A549 (cell line): Measurements from ENCODE around the gene ZNF138. TPM values are rescaled to one million over a fixed set of nuclear protein-coding genes. Genes with fewer than 3 reads are reported as not detected.

ENCODE experiments used
- ATAC-seq, 2 experiments: fragments of 200-7000 bp in 1 of 2; fragments of >200 bp in 1 of 2; cut with Nextera tagmentation in 1 of 2; cut with Tn5 transposase in 1 of 2; 3 replicates each; pipeline versions ENCODE4 v1.8.0 to v1.9.1; 2018 to 2020; ENCODE audit warnings: mild to moderate bottlenecking in 1 of 2, moderate library complexity in 1 of 2
- CTCF ChIA-PET: fragments of 300-600 bp; sonication (Branson Sonifier 250); formaldehyde crosslinking; extraction: SDS; loops from one replicate; lab custom pipeline; 2021; ENCODE audit warnings: antibody characterized with exemption, inconsistent platforms; lab: Yijun Ruan, JAX
- POLR2A ChIA-PET: fragments of 350-600 bp; formaldehyde crosslinking; extraction: SDS; loops from one replicate; lab custom pipeline; 2021; ENCODE audit warnings: antibody characterized with exemption, inconsistent platforms; lab: Yijun Ruan, JAX
- DNase-seq, 2 experiments: peaks; one replicate each; pipeline versions ENCODE4 v3.0.0 to v3.0.0-alpha.2; 2011 to 2016; ENCODE audit warnings: low read depth in 1 of 2, low spot score in 1 of 2
- FAIRE-seq: peaks from 2 replicates; lab custom pipeline; 2011; peaks lifted over from hg19 to GRCh38; lab: Jason Lieb, UNC
- H3K27ac ChIP-seq, 2 experiments: fragments of >200 bp; sonication (Bioruptor Twin); formaldehyde crosslinking; 3 replicates each; pipeline ENCODE4 v1.5.1; 2016 to 2017
- H3K4me1 ChIP-seq: fragments of >200 bp; sonication (Bioruptor Twin); formaldehyde crosslinking; 3 replicates; pipeline ENCODE4 v1.6.1; 2016
- H3K4me2 ChIP-seq: fragments of >200 bp; sonication (Bioruptor Twin); formaldehyde crosslinking; 3 replicates; pipeline ENCODE4 v1.6.1; 2016
- H3K4me3 ChIP-seq: fragments of >200 bp; sonication (Bioruptor Twin); formaldehyde crosslinking; 3 replicates; pipeline ENCODE4 v1.5.1; 2016
- H3K9me3 ChIP-seq: fragments of >200 bp; sonication (Bioruptor Twin); formaldehyde crosslinking; 3 replicates; pipeline ENCODE4 v1.6.1; 2016
- BHLHE40 ChIP-seq: IDR thresholded peaks from 2 replicates; pipeline ENCODE4 v1.6.1; 2012; ENCODE audit warnings: low read depth, low read length, inconsistent platforms
- CBX8 ChIP-seq: fragments of 200-600 bp; sonication (generic); IDR thresholded peaks from 2 replicates; pipeline ENCODE4 v1.6.1; 2016
- CEBPB ChIP-seq, 2 experiments: fragments of >200 bp in 1 of 2; sonication (Bioruptor Twin) in 1 of 2; formaldehyde crosslinking in 1 of 2; IDR thresholded peaks; 2 replicates each; pipeline ENCODE4 v1.6.1; 2012 to 2016
- CHD2 ChIP-seq: fragments of 150-350 bp; IDR thresholded peaks from 2 replicates; pipeline ENCODE4 v1.6.1; 2014; ENCODE audit warnings: low read length; ENCODE audit not compliant: partially characterized antibody
- CTCF ChIP-seq: fragments of >200 bp; sonication (Bioruptor Twin); formaldehyde crosslinking; IDR thresholded peaks from 3 replicates; pipeline ENCODE4 v1.5.1; 2016
- EP300 ChIP-seq, 2 experiments: fragments of >200 bp; sonication (Bioruptor Twin); formaldehyde crosslinking; IDR thresholded peaks; 2 replicates in 1 of 2; 3 replicates in 1 of 2; pipeline ENCODE4 v1.6.1; 2016 to 2017
- ESRRA ChIP-seq: fragments of 150-350 bp; IDR thresholded peaks from 2 replicates; pipeline ENCODE4 v1.6.1; 2014; ENCODE audit warnings: mild to moderate bottlenecking, low read length, borderline replicate concordance
- FOSB ChIP-seq: fragments of 250-450 bp; sonication (Bioruptor Pico); IDR thresholded peaks from 2 replicates; pipeline ENCODE4 v1.5.0; 2020; ENCODE audit warnings: mild to moderate bottlenecking, moderate library complexity
- GATA3 ChIP-seq: IDR thresholded peaks from 2 replicates; pipeline ENCODE4 v1.6.1; 2012; ENCODE audit warnings: borderline replicate concordance
- HEYL ChIP-seq: fragments of 250-450 bp; sonication (Bioruptor Pico); IDR thresholded peaks from 2 replicates; pipeline ENCODE4 v1.8.0; 2021; ENCODE audit warnings: mild to moderate bottlenecking, moderate library complexity
- KDM5A ChIP-seq: fragments of 200-600 bp; sonication (generic); IDR thresholded peaks from 2 replicates; pipeline ENCODE4 v1.6.1; 2016; ENCODE audit warnings: antibody characterized with exemption, mild to moderate bottlenecking
- POLR2A ChIP-seq: IDR thresholded peaks from 2 replicates; pipeline ENCODE4 v1.6.1; 2012; ENCODE audit warnings: mild to moderate bottlenecking, low read length
- POLR2AphosphoS2 ChIP-seq: conservative IDR thresholded peaks from 2 replicates; pipeline ENCODE4 v1.6.1; 2012; ENCODE audit warnings: low read length, improper control_type of control experiment, inconsistent platforms
- RCOR1 ChIP-seq: fragments of 150-350 bp; IDR thresholded peaks from 2 replicates; pipeline ENCODE4 v1.6.1; 2014; ENCODE audit warnings: antibody characterized with exemption, low read length, low read depth
- RFX5 ChIP-seq: fragments of 450-650 bp; IDR thresholded peaks from 2 replicates; pipeline ENCODE4 v1.7.1; 2014; ENCODE audit warnings: antibody characterized with exemption, mild to moderate bottlenecking, moderate library complexity
- SREBF2 ChIP-seq: fragments of 450-650 bp; IDR thresholded peaks from 2 replicates; pipeline ENCODE4 v1.6.1; 2014; ENCODE audit warnings: mild to moderate bottlenecking, moderate library complexity
- TFCP2L1 ChIP-seq: fragments of 250-450 bp; sonication (Bioruptor Pico); IDR thresholded peaks from 2 replicates; pipeline ENCODE4 v1.5.0; 2021; ENCODE audit warnings: mild to moderate bottlenecking
- USF2 ChIP-seq: fragments of 450-650 bp; IDR thresholded peaks from 2 replicates; pipeline ENCODE4 v1.6.1; 2014; ENCODE audit warnings: antibody characterized with exemption
- ZNF302 ChIP-seq: fragments of 250-450 bp; sonication (Bioruptor Pico); IDR thresholded peaks from 2 replicates; pipeline ENCODE4 v1.9.0; 2021; ENCODE audit warnings: inconsistent platforms, mild to moderate bottlenecking, moderate library complexity
- ZSCAN20 ChIP-seq: fragments of 250-450 bp; sonication (Bioruptor Pico); IDR thresholded peaks from 2 replicates; pipeline ENCODE4 v1.8.0; 2022; ENCODE audit warnings: mild to moderate bottlenecking, moderate library complexity
- WGBS: methylation state at CpG from one replicate; pipeline ENCODE4 v1.1.6; 2017; ENCODE audit errors: missing lambda C conversion rate; 5-methylcytosine and 5-hydroxymethylcytosine counted together
- polyA plus RNA-seq, 4 experiments: library from polyadenylated mRNA; depleted of rRNA in 3 of 4; stranded (reverse); fragments of >200 nt; fragmentation: RNase III in 1 of 4; extraction: RNeasy Plus Mini Kit Qiagen cat#74134 plus additional on column Dnase treatment in 1 of 4; gene quantifications; 2 replicates in 3 of 4; 3 replicates in 1 of 4; pipeline ENCODE4 v1.2.3, GENCODE V29; 2011 to 2017
- TF ChIP-seq, protein P1 (sequence below): fragments of 250-450 bp; sonication (Bioruptor Pico); IDR thresholded peaks from 2 replicates; pipeline ENCODE4 v1.5.0; 2021; ENCODE audit warnings: mild to moderate bottlenecking, moderate library complexity, borderline replicate concordance
- TF ChIP-seq, protein P2 (sequence below): fragments of 150-350 bp; IDR thresholded peaks from 2 replicates; pipeline ENCODE4 v1.6.1; 2014; ENCODE audit warnings: low read depth, mild to moderate bottlenecking, low read length

The ZNF138 gene
- polyA plus RNA-seq, 2 of the 4 experiments (the other 2 are of a cell fraction): 3.9 to 6.3 TPM

DNA sequence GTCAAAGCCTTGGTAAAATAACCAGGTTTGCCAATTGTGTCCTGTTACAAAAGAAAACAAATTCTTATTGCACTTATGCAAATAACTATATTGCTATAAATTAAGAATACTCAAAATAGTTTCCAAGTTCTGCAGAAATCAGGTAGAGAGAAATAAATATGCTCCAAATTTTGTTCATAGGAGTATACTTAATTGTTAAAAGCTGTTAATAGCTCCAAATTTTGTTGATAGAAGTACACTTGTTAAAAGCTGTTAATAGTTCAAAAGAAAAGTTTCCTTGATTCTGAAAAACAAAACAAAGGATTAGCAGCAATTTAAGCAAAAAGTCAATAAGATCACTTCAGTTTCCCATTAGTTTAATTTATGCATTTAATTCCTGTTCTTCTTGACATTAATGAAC, 46.4 kb upstream of the ZNF138 start:
- no peak for DNase-seq
- CTCF ChIA-PET: no interaction called here
- TF ChIP-seq HEYL (CRISPR knock-in tag): no peak
- TF ChIP-seq, protein P1, sequence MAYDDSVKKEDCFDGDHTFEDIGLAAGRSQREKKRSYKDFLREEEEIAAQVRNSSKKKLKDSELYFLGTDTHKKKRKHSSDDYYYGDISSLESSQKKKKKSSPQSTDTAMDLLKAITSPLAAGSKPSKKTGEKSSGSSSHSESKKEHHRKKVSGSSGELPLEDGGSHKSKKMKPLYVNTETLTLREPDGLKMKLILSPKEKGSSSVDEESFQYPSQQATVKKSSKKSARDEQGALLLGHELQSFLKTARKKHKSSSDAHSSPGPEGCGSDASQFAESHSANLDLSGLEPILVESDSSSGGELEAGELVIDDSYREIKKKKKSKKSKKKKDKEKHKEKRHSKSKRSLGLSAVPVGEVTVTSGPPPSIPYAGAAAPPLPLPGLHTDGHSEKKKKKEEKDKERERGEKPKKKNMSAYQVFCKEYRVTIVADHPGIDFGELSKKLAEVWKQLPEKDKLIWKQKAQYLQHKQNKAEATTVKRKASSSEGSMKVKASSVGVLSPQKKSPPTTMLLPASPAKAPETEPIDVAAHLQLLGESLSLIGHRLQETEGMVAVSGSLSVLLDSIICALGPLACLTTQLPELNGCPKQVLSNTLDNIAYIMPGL: no peak
- no peak for TF ChIP-seq RFX5
- no peak for TF ChIP-seq EP300 (IDR thresholded peaks at IDR 0.05)
- TF ChIP-seq, all 56 proteins: peak for 0
- Histone ChIP-seq H3K27ac (no peak overlapping the region), H3K4me2 (no peak overlapping the region), H3K9me3 (peaks cover 7% of the 10 kb centered on the region; the same call in 2 of the 3 replicates), H3K4me1 (no peaks in the 10 kb centered on the region), H3K4me3 (no peak overlapping the region)
- FAIRE-seq (no peak), ATAC-seq (no peak)
- POLR2A ChIA-PET: no interaction called here

GRCh38 chr7:64753032-64753431, 41.2 kb upstream of the ZNF138 start:
- H3K4me1 ChIP-seq: no peaks in the 10 kb centered on the region
- TF ChIP-seq, protein P2, sequence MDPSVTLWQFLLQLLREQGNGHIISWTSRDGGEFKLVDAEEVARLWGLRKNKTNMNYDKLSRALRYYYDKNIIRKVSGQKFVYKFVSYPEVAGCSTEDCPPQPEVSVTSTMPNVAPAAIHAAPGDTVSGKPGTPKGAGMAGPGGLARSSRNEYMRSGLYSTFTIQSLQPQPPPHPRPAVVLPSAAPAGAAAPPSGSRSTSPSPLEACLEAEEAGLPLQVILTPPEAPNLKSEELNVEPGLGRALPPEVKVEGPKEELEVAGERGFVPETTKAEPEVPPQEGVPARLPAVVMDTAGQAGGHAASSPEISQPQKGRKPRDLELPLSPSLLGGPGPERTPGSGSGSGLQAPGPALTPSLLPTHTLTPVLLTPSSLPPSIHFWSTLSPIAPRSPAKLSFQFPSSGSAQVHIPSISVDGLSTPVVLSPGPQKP: no peak
- no peak for TF ChIP-seq POLR2AphosphoS2
- no peak for TF ChIP-seq POLR2A
- TF ChIP-seq ZSCAN20 (CRISPR knock-in tag): no peak
- no peak for TF ChIP-seq RCOR1
- TF ChIP-seq CEBPB (IDR thresholded peaks at IDR 0.05): no peak
- TF ChIP-seq EP300 (IDR thresholded peaks at IDR 0.05): no peak
- no peak for TF ChIP-seq ZNF302 (CRISPR knock-in tag)
- no peak for TF ChIP-seq KDM5A
- TF ChIP-seq SREBF2: no peak
- TF ChIP-seq CHD2: no peak
- no peak for TF ChIP-seq GATA3
- TF ChIP-seq TFCP2L1 (CRISPR knock-in tag): no peak
- no peak for TF ChIP-seq CTCF
- TF ChIP-seq FOSB: no peak
- TF ChIP-seq BHLHE40: no peak
- no peak for TF ChIP-seq ESRRA
- no peak for TF ChIP-seq USF2
- TF ChIP-seq CBX8: no peak
- no peak overlapping the region for H3K4me2 ChIP-seq
- H3K9me3 ChIP-seq: peaks cover 4% of the 10 kb centered on the region; the same call in 1 of the 3 replicates
- FAIRE-seq (no peak), ATAC-seq (no peak), DNase-seq (no peak)
- ChIA-PET CTCF (interaction anchor here (0.6 to 1.9 kb wide), 2 partner anchors 11 to 908 kb away, joined by 3 to 5 read pairs; no protein-coding TSS in a partner anchor), POLR2A (no interaction called here)
- H3K4me3 ChIP-seq: no peak overlapping the region
- WGBS: 0% methylated on average over 2 of the region's 2 CpGs
- H3K27ac ChIP-seq: no peak overlapping the region
